ENCODE results near the gene ARMH3.

Gene ARMH3

DNA sequence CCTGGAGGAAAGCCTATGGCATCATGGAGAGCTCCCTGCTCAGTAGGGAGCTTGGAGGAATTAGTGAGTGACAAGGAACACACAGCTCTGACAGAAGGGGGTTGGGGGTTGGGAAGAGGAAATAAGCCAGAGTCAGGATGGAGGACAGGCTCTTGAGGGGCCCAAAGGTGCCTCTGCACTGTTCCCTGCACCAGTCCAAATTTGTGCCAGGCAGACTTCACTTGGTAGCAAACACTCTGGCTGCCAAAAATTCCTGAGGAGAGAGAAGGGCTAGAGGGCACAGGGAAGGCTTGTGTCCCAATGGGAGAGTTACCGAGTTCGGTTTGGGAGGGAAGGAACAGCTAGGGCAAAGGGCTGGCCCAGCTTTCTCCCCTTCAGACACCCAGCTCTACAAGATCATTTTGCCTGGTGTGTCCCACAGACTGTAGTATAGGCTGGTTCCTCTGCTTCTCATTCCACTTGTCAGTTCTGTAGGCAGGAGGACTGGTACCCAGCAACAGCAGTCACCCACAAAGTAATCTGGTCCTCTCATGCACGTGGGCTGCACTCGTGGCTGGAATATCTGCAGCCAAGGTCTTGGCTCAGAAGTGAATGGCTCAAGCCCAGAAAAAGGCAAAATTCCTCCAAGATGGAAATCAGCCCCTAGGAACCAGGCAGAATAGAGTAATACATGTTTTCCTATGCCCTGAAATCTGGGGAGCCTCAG lies 204.4 kb downstream of the ARMH3 start:
- peak; percentile 23 for DNase-seq (ENCODE audit: low read depth)
- TF ChIP-seq, protein P1, sequence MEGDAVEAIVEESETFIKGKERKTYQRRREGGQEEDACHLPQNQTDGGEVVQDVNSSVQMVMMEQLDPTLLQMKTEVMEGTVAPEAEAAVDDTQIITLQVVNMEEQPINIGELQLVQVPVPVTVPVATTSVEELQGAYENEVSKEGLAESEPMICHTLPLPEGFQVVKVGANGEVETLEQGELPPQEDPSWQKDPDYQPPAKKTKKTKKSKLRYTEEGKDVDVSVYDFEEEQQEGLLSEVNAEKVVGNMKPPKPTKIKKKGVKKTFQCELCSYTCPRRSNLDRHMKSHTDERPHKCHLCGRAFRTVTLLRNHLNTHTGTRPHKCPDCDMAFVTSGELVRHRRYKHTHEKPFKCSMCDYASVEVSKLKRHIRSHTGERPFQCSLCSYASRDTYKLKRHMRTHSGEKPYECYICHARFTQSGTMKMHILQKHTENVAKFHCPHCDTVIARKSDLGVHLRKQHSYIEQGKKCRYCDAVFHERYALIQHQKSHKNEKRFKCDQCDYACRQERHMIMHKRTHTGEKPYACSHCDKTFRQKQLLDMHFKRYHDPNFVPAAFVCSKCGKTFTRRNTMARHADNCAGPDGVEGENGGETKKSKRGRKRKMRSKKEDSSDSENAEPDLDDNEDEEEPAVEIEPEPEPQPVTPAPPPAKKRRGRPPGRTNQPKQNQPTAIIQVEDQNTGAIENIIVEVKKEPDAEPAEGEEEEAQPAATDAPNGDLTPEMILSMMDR (conservative IDR thresholded peaks at IDR 0.05; ENCODE audit: control insufficient read depth, insufficient read depth, low read depth, low read length): no peak
- no peak overlapping the region for H3K4me3 ChIP-seq (ENCODE audit: control insufficient read depth, low read depth, low read length)

DNA sequence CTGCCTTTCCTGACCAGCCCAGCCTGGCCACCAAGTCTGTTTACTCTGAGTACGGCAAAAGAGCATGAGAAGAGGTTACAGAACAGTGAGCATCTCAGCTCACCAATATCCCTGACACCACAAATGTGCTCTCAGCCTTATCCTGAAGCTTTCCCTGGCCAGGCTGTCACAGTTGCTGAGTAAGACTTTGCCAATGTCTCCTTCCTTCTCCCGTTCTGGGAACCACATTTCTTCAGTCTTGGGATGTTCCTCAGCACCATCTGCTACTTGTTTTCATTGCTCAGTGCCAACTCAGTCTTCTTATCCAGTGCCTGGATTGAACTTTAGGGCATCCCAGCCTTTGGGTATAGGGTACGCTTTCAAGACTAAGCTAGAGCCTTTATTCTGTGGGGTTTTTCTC lies 205.2 kb downstream of the ARMH3 start:
- TF ChIP-seq, protein P1 (conservative IDR thresholded peaks at IDR 0.05; ENCODE audit: control insufficient read depth, insufficient read depth, low read depth, low read length): no peak
- no peak overlapping the region for H3K4me3 ChIP-seq (ENCODE audit: control insufficient read depth, low read depth, low read length)
- DNase-seq (ENCODE audit: low read depth): no peak

DNA sequence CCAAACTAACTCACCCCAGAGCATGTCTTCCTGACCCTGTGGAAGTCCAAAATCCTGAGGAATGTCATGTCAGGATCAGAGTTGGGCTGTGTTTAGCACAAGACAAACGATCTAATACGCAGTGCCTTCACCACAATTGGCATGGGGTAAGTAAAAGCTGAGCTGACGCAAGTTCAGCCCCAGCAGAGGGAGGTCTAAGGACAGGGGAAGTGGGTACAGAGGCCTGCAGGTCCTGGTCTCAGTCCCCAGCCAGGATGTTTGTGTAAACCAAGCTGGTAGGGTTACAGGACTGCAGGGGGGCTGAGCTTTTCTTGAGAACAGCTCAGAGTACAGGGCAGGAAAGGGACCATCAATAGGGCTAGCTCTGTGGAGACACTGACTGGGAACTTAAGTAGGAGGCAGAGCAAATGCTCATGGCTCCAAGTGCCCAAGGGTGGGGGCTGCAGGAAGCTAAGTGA lies 207.1 kb downstream of the ARMH3 start:
- TF ChIP-seq, protein P1 (conservative IDR thresholded peaks at IDR 0.05; ENCODE audit: control insufficient read depth, insufficient read depth, low read depth, low read length): no peak
- no peak for DNase-seq (ENCODE audit: low read depth)
- H3K4me3 ChIP-seq (ENCODE audit: control insufficient read depth, low read depth, low read length): no peak overlapping the region

DNA sequence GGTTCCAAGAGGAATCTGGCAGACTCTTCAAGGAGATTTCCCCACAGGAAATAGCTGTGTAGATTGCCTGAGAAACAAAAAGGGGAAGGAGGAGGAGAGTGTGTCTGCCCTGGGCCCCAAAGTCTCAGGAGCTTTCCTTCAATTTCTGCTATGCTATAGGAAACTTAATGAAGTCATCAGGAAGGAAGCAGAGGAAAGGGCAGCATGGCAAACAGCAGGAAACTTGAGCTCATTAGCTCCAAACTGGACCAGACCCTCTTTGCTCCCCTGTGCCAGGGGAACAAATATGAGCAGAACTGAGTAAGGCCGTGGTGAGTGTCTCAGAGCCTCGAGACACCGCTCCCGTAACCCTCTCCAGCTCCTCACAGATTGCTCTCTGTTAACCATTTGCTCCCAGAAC lies 207.6 kb downstream of the ARMH3 start:
- no peak overlapping the region for H3K4me3 ChIP-seq (ENCODE audit: control insufficient read depth, low read depth, low read length)
- DNase-seq (ENCODE audit: low read depth): no peak
- TF ChIP-seq, protein P1 (conservative IDR thresholded peaks at IDR 0.05; ENCODE audit: control insufficient read depth, insufficient read depth, low read depth, low read length): no peak

DNA sequence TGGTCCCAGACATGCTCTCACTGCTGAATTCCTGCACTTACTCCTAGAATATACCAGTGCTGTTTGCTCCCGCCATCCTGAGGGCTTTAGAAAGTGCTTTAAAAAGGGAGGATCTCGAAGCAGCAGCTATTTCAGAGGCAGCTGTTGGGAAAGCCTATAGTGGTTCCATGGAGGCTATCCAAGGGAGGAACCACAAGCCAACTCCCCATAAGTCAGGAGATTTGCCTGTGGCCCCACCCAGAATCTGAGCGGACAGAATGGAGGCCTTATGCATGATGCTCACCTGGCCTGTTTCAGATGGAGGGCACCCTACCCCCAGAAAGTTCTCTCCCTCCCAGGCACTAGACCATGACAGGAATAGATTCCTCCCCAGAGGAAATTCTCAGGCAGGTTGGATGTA lies 210.1 kb downstream of the ARMH3 start:
- no peak overlapping the region for H3K4me3 ChIP-seq (ENCODE audit: control insufficient read depth, low read depth, low read length)
- no peak for DNase-seq (ENCODE audit: low read depth)
- TF ChIP-seq, protein P1 (conservative IDR thresholded peaks at IDR 0.05; ENCODE audit: control insufficient read depth, insufficient read depth, low read depth, low read length): no peak

DNA sequence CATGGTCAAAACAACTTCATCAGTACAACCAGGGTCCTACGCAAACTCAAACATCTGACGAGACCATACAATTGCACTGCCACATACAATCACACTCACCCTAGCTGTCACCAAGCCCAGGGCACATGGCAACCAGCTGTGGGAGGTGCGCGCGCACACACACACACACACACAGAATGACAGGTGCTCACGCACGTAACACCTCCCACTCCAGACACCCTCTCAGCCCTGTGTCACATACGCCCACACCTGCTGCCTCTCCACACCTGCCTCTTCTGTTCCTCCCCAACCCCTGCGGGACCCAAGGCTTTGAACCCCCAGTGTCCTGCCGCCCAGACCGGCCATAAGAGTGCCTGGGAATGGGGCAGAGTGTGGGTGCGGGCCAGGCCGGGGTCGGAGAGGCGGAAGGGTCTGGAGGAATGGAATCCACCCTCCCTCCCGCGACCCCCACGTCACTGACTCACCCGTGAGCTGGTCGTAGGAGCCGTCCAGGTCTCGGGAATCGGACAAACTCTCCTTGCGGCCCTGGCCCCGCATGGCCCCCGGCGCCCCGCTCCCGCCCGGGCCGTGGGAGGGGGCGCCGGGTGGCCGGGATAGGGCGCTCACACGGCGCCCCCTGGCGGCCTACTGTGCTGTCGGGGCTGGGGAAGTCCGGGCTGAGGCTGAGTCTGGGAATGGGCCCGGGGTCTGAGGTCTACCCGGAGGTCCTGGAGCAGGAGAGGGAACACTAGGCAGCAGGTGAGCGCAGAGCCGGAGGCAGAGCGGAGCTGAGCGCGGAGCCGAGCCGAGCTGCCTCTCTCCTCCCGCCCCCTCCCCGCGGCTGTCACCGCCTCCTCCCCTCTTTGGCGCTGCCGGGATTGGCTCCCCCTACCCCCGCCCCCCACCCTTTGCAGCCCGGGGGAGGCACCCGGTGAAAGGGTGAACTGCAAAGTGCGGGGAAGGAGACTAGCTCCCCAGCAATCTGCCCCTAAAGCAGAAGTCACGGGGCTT lies 212.6 kb downstream of the ARMH3 start, which contains the start of gene KCNIP2:
TSS of gene KCNIP2 (minus strand) at position 769 of the 990 bp plus-strand sequence. CDS start at position 537, 232 bp downstream.
- no peak for DNase-seq (ENCODE audit: low read depth)
- TF ChIP-seq, protein P1 (conservative IDR thresholded peaks at IDR 0.05; ENCODE audit: control insufficient read depth, insufficient read depth, low read depth, low read length): peak; percentile 27
- H3K4me3 ChIP-seq (ENCODE audit: control insufficient read depth, low read depth, low read length): no peak within 1 kb of the TSS

Measured in fibroblast of mammary gland (primary cell).